Esophagus muscularis mucosa (tissue), 4 donors: ENCODE measurements around the gene ALDH1A2. TPM values are rescaled to one million over a fixed set of nuclear protein-coding genes. Genes with fewer than 3 reads are reported as not detected.

ENCODE experiments used
- DNase-seq: peaks from one replicate; pipeline ENCODE4 v3.0.0-alpha.2; 2017; ENCODE audit errors: extremely low spot score
- H3K27ac ChIP-seq, 4 donors: fragments of 200-600 bp; sonication (generic); replicated peaks in 1 of 4; 1 replicate in 3 of 4; 2 replicates in 1 of 4; pipeline ENCODE4 v1.5.1; 2016 to 2019; ENCODE audit warnings: mild to moderate bottlenecking in 1 of 4
- H3K27me3 ChIP-seq, 4 donors: fragments of 200-600 bp; sonication (generic); one replicate each; pipeline versions ENCODE4 v1.5.1 to v1.6.0; 2016 to 2019
- H3K36me3 ChIP-seq, 4 donors: fragments of 200-600 bp; sonication (generic); one replicate each; pipeline ENCODE4 v1.5.1; 2016 to 2019
- H3K4me1 ChIP-seq, 4 donors: fragments of 200-600 bp; sonication (generic); one replicate each; pipeline ENCODE4 v1.5.1; 2016 to 2019
- H3K4me3 ChIP-seq, 4 donors: fragments of 200-600 bp; sonication (generic); 1 replicate in 2 of 4; 2 replicates in 2 of 4; pipeline ENCODE4 v1.5.1; 2016 to 2019; ENCODE audit warnings: mild to moderate bottlenecking in 4 of 4, moderate library complexity in 1 of 4
- H3K9me3 ChIP-seq, 4 donors: fragments of 200-600 bp; sonication (generic); 1 replicate in 3 of 4; 2 replicates in 1 of 4; pipeline ENCODE4 v1.5.1; 2016 to 2019
- CTCF ChIP-seq, 3 experiments: fragments of 200-600 bp in 2 of 3; fragments of 450-650 bp in 1 of 3; sonication (generic) in 2 of 3; IDR thresholded peaks; one replicate each; pipeline ENCODE4 v1.5.1; 2017 to 2019; ENCODE audit warnings: antibody characterized with exemption in 3 of 3, mild to moderate bottlenecking in 2 of 3, moderate library complexity in 1 of 3
- EP300 ChIP-seq: sonication (generic); formaldehyde crosslinking; IDR thresholded peaks from one replicate; pipeline ENCODE4 v1.6.1; 2017; ENCODE audit warnings: antibody characterized with exemption
- POLR2A ChIP-seq: fragments of 450-650 bp; IDR thresholded peaks from one replicate; pipeline ENCODE4 v1.6.1; 2017; ENCODE audit warnings: antibody characterized with exemption, moderate library complexity, mild to moderate bottlenecking, low read depth
- POLR2AphosphoS5 ChIP-seq, 2 donors: sonication (generic); formaldehyde crosslinking; IDR thresholded peaks; one replicate each; pipeline ENCODE4 v1.6.1; 2017; ENCODE audit warnings: antibody characterized with exemption in 2 of 2
- WGBS: methylation state at CpG from one replicate; pipeline ENCODE4 v1.1.5; 2018; 5-methylcytosine and 5-hydroxymethylcytosine counted together
- intact Hi-C: fragments of 100-400 bp; cut with DNase I; formaldehyde crosslinking; loops from one replicate; pipeline ENCODE4 v1.15.1; 2023
- total RNA-seq, 4 donors: library from RNA; depleted of rRNA; stranded (reverse); fragments of >200 nt; gene quantifications; one replicate each; pipeline versions ENCODE4 v1.1.0 to v1.2.1, GENCODE V29; 2016

ALDH1A2 gene
- total RNA-seq, 4 donors from 2014 or later = 13.3 to 41.2 (median 19.8) TPM

GRCh38 chr15:57941816-57942215 lies 123.7 kb downstream of the ALDH1A2 start:
- intact Hi-C loops = no loop called here
- Histone ChIP-seq H3K4me1 (no peaks in the 10 kb centered on the region), H3K9me3 (no peaks in the 10 kb centered on the region), H3K27me3 (peaks cover 0 to 8% (median 0%) of the 10 kb centered on the region in 4 donors), H3K36me3 (no peaks in the 10 kb centered on the region), H3K27ac (no peak overlapping the region), H3K4me3 (no peak overlapping the region)
- no peak for DNase-seq
- no peak for TF ChIP-seq EP300
- TF ChIP-seq POLR2AphosphoS5 (IDR thresholded peaks at IDR 0.05) = no peak
- no peak for TF ChIP-seq CTCF (IDR thresholded peaks at IDR 0.05)
- TF ChIP-seq POLR2A = no peak
- 92% methylated on average over 1 of the region's 1 CpG for WGBS

DNA sequence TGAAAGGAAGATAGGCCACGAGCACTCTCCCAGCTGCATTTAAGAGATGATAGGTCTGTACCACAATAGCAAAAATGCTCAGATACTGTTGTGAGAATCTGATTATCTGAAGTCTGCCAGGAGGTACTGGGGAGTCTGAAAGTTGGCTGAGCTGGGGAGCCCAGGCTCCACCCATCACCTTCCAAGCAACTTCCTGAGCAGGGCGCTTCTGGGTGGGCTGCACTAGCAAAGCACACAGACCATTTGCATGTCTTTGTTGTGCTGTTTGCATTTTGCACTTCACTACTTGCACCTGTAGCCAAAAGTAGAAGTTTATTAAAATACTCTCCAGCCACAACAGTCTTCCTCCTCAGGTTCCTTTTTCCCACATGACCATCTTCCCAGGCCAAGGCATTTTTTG lies 133.2 kb downstream of the ALDH1A2 start:
- WGBS = 80% methylated on average over 2 of the region's 2 CpGs
- TF ChIP-seq POLR2AphosphoS5 (IDR thresholded peaks at IDR 0.05) (no peak), EP300 (no peak)
- intact Hi-C loops = no loop called here

DNA sequence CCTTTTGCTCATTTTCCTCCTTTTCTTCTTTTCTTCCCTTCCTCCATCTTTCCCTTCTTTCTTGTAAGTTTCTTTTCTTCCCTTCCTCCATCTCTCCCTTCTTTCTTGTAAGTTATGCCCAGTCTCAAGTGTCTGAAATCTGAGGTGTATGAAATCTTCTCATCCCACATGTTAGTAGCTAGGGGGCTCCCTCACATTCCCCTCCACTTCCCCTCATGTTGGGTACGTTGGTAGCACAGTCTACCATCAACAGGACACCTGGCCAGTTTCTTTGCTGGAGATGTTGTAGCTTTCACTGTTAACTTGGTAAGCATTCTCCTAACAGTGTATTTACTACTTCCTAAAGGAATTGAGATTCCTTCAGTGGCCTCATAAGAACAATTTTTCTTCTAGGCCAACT lies 133.9 kb downstream of the ALDH1A2 start:
- 75% methylated on average over 1 of the region's 1 CpG for WGBS
- H3K9me3 ChIP-seq = peaks cover 0 to 5% (median 0%) of the 10 kb centered on the region in 4 donors
- TF ChIP-seq POLR2A (no peak), POLR2AphosphoS5 (IDR thresholded peaks at IDR 0.05) (no peak), EP300 (no peak), CTCF (IDR thresholded peaks at IDR 0.05) (no peak)
- H3K27me3 ChIP-seq = peaks cover 0 to 5% (median 0%) of the 10 kb centered on the region in 4 donors
- no peak overlapping the region for H3K27ac ChIP-seq
- intact Hi-C loops = no loop called here
- H3K4me1 ChIP-seq = no peaks in the 10 kb centered on the region
- no peak overlapping the region for H3K4me3 ChIP-seq
- no peaks in the 10 kb centered on the region for H3K36me3 ChIP-seq
- no peak for DNase-seq

More for the DNA sequence above, 133.2 kb downstream of the ALDH1A2 start:
- Histone ChIP-seq H3K9me3 (peaks cover 0 to 5% (median 0%) of the 10 kb centered on the region in 4 donors), H3K27me3 (peaks cover 0 to 5% (median 0%) of the 10 kb centered on the region in 4 donors), H3K36me3 (no peaks in the 10 kb centered on the region), H3K4me3 (no peak overlapping the region), H3K27ac (no peak overlapping the region), H3K4me1 (no peaks in the 10 kb centered on the region)
- DNase-seq = no peak

DNA sequence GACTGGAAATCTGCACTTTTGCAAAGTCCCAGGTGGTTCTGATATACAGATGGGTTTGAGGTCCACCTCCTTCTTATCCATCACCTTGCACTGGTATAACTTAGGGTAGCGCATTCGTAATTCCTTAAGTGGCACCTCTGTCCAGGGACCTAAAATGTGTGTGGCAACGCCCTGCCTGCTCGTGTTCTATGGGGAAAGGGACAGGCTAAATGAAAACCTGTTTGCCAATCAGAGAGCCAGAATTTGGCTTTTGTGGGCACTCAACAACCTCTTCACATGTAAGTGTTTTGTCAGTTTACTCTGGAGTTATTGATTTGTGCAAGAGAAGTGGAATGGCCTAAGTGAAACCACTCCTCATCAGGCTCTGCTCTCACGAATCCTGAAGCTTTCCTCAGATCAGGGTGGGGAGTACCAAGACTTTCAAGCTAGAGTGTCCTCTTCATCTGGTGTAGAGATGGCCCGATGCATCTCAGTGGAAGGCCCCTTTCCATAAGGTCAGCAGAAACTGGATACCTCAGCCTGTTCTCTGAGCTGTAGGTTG lies 138.3 kb downstream of the ALDH1A2 start:
- Histone ChIP-seq H3K27me3 (no peaks in the 10 kb centered on the region), H3K4me3 (no peak overlapping the region), H3K4me1 (peaks cover 16 to 25% (median 24%) of the 10 kb centered on the region in 4 donors), H3K9me3 (no peaks in the 10 kb centered on the region), H3K36me3 (no peaks in the 10 kb centered on the region), H3K27ac (no peak overlapping the region)
- 93% methylated on average over 6 of the region's 6 CpGs for WGBS
- intact Hi-C loops = no loop called here
- TF ChIP-seq POLR2A (no peak), EP300 (no peak), POLR2AphosphoS5 (IDR thresholded peaks at IDR 0.05) (no peak), CTCF (IDR thresholded peaks at IDR 0.05) (no peak)
- DNase-seq = no peak

DNA sequence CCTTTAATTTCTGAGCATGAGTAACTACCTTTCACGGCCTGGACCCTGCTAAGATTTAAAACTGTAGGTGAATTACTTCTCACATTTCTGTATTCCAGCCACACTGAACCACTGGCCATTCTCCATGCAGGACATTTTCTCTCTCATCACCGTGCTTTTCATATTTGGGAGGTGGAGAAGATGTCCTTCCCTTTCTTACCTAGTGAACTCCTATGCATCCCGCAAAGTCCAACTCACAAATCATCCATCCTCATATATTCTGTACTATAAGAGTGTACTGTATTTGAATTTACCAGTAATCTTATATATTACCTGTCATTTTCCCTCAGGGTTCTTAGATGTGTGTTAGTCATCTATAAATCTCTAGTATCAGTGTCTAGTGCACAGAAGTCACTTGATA lies 139.9 kb downstream of the ALDH1A2 start:
- no peak overlapping the region for H3K4me3 ChIP-seq
- H3K27me3 ChIP-seq = no peaks in the 10 kb centered on the region
- peaks cover 24 to 40% (median 32%) of the 10 kb centered on the region in 4 donors for H3K4me1 ChIP-seq
- H3K36me3 ChIP-seq = no peaks in the 10 kb centered on the region
- no peaks in the 10 kb centered on the region for H3K9me3 ChIP-seq
- no peak for DNase-seq
- 99% methylated on average over 3 of the region's 3 CpGs for WGBS
- no peak overlapping the region for H3K27ac ChIP-seq
- intact Hi-C loops = no loop called here
- TF ChIP-seq EP300 = no peak
- no peak for TF ChIP-seq CTCF (IDR thresholded peaks at IDR 0.05)
- no peak for TF ChIP-seq POLR2A
